Measurements from ENCODE around the gene RUNX3.

Gene RUNX3

DNA sequence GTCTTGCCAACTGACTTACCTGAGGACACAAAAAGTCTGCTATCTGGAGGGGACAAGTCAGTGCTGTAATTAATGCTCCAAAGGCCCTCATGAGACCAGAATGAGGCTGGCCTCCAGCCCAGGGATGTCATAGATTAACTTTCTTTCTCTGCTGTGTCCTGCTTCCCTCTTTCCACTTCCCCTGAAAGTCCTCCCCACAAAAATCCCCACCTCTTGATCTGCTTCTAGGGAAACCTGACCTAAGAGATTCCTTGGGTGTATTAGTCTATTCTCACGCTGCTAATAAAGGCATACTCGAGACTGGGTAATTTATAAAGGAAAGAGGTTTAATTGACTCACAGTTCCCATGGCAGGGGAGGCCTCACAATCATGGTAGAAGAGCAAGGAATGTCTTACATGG lies 39.2 kb downstream of the RUNX3 start:
- H3K4me3 ChIP-seq (ENCODE audit: low read length) = no peak overlapping the region
- no peaks in the 10 kb centered on the region for H3K36me3 ChIP-seq (ENCODE audit: control insufficient read depth, low read length)
- H3F3A ChIP-seq (ENCODE audit: control insufficient read depth, insufficient read depth) = no peaks in the 10 kb centered on the region
- no peaks in the 10 kb centered on the region; the same call in 1 of the 2 replicates for H3K27me3 ChIP-seq (ENCODE audit: control insufficient read depth, low read length)
- no peaks in the 10 kb centered on the region for H3K9me2 ChIP-seq (replicated peaks; ENCODE audit: control insufficient read depth, low read length)
- H3K9me3 ChIP-seq (ENCODE audit: control insufficient read depth, insufficient read depth, low read length) = peaks cover 15% of the 10 kb centered on the region; the same call in 1 of the 2 replicates
- H3K27ac ChIP-seq (ENCODE audit: low read depth, low read length) = no peak overlapping the region
- H4K20me1 ChIP-seq (ENCODE audit: control insufficient read depth, insufficient read depth, low read depth, low read length) = no peaks in the 10 kb centered on the region
- TF ChIP-seq, protein P1, sequence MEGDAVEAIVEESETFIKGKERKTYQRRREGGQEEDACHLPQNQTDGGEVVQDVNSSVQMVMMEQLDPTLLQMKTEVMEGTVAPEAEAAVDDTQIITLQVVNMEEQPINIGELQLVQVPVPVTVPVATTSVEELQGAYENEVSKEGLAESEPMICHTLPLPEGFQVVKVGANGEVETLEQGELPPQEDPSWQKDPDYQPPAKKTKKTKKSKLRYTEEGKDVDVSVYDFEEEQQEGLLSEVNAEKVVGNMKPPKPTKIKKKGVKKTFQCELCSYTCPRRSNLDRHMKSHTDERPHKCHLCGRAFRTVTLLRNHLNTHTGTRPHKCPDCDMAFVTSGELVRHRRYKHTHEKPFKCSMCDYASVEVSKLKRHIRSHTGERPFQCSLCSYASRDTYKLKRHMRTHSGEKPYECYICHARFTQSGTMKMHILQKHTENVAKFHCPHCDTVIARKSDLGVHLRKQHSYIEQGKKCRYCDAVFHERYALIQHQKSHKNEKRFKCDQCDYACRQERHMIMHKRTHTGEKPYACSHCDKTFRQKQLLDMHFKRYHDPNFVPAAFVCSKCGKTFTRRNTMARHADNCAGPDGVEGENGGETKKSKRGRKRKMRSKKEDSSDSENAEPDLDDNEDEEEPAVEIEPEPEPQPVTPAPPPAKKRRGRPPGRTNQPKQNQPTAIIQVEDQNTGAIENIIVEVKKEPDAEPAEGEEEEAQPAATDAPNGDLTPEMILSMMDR (IDR thresholded peaks at IDR 0.05; ENCODE audit: low read depth, low read length, poor library complexity, severe bottlenecking) = no peak
- no peak for TF ChIP-seq EZH2phosphoT487 (IDR thresholded peaks at IDR 0.05; ENCODE audit: borderline replicate concordance, low read length)
- H3K4me1 ChIP-seq (ENCODE audit: control insufficient read depth, low read length) = no peaks in the 10 kb centered on the region
- no peaks in the 10 kb centered on the region for H3K79me2 ChIP-seq (ENCODE audit: control insufficient read depth, low read length)
- H3K4me2 ChIP-seq (ENCODE audit: low read length) = no peak overlapping the region

DNA sequence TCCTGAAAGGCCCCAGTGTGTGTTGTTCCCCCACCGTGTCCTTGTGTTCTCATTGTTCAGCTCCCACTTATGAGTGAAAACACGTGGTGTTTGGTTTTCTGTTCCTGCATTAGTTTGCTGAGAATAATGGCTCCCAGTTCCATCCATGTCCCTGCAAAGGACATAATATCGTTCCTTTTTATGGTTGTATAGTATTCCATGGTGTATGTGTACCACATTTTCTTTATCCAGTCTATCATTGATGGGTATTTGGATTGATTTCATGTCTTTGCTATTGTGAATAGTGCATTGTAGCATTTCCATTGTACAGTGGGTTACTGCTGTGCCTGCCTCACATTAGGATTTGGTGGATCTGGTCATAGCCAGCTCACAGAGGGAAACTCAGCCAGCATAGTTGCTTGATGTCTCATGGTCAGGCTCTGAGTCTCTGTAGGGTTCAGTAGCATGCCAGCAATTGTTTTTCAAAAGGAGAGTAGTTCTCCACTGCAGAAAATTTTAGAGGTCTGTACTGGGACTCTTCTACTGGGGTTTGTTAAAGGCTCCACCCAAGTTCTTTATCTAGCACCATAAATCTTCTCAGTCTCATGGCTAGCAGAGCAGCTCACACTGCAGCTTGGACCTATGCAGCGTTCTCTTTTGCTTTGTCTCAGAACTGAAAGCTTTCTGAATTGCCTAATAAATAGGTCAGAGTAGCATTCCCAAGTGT lies 41.0 kb downstream of the RUNX3 start:
- H3K27ac ChIP-seq (ENCODE audit: low read depth, low read length) = no peak overlapping the region
- H3K36me3 ChIP-seq (ENCODE audit: control insufficient read depth, low read length) = no peaks in the 10 kb centered on the region
- H3K79me2 ChIP-seq (ENCODE audit: control insufficient read depth, low read length) = no peaks in the 10 kb centered on the region
- H3K4me3 ChIP-seq (ENCODE audit: low read length) = no peak overlapping the region
- peaks cover 15% of the 10 kb centered on the region; the same call in 1 of the 2 replicates for H3K9me3 ChIP-seq (ENCODE audit: control insufficient read depth, insufficient read depth, low read length)
- H3K27me3 ChIP-seq (ENCODE audit: control insufficient read depth, low read length) = peaks cover 11% of the 10 kb centered on the region
- no peaks in the 10 kb centered on the region for H4K20me1 ChIP-seq (ENCODE audit: control insufficient read depth, insufficient read depth, low read depth, low read length)
- no peaks in the 10 kb centered on the region for H3F3A ChIP-seq (ENCODE audit: control insufficient read depth, insufficient read depth)
- TF ChIP-seq, protein P1 (IDR thresholded peaks at IDR 0.05; ENCODE audit: low read depth, low read length, poor library complexity, severe bottlenecking) = no peak
- TF ChIP-seq EZH2phosphoT487 (IDR thresholded peaks at IDR 0.05; ENCODE audit: borderline replicate concordance, low read length) = no peak
- H3K4me2 ChIP-seq (ENCODE audit: low read length) = no peak overlapping the region
- no peaks in the 10 kb centered on the region for H3K4me1 ChIP-seq (ENCODE audit: control insufficient read depth, low read length)
- no peaks in the 10 kb centered on the region for H3K9me2 ChIP-seq (replicated peaks; ENCODE audit: control insufficient read depth, low read length)

DNA sequence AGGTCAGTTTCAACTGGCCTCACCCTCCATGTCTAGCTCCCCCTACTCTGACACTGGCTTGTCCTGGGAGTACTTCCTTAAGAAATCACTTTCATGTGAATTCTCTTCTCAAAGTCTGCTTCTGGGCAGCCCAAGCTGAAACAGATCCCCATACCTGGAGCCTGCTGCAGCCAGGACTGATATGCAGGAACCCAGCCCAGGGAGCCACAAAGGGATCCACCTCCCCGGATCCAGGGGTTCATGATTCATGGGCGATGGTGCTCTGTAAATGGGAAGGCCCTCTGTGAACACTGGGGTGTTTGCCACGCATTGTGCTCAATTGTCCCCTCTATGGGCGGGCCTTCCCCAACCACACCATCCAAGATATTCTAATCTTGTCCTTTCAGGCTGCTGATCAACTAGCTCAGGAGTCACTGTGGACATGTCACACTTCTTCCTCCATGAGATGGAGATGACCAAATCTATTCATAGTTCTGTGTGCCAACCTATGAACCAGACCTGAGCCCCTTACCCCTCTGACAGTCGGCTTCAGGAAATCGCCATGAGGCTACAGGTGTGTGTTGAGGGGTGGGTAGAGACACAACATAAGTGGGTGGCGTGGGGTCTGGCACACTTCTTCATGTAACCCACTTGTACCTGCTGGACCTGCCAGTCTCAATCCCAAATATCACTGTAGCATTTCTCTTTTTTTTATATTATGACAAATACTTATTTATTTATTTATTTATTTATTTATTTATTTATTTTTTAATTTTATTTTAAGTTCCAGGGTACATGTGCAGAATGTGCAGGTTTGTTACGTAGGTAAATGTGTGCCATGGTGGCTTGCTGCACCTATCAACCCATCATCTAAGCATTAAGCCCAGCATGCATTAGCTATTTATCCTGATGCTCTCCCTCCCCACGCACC lies 41.8 kb downstream of the RUNX3 start:
- Histone ChIP-seq H3K9me2 (replicated peaks; ENCODE audit: control insufficient read depth, low read length) (no peaks in the 10 kb centered on the region), H4K20me1 (ENCODE audit: control insufficient read depth, insufficient read depth, low read depth, low read length) (no peaks in the 10 kb centered on the region), H3K9me3 (ENCODE audit: control insufficient read depth, insufficient read depth, low read length) (peaks cover 15% of the 10 kb centered on the region; the same call in 1 of the 2 replicates), H3K4me3 (ENCODE audit: low read length) (no peak overlapping the region), H3K4me2 (ENCODE audit: low read length) (no peak overlapping the region), H3K27me3 (ENCODE audit: control insufficient read depth, low read length) (peaks cover 16% of the 10 kb centered on the region), H3F3A (ENCODE audit: control insufficient read depth, insufficient read depth) (no peaks in the 10 kb centered on the region), H3K4me1 (ENCODE audit: control insufficient read depth, low read length) (no peaks in the 10 kb centered on the region), H3K36me3 (ENCODE audit: control insufficient read depth, low read length) (no peaks in the 10 kb centered on the region), H3K79me2 (ENCODE audit: control insufficient read depth, low read length) (no peaks in the 10 kb centered on the region), H3K27ac (ENCODE audit: low read depth, low read length) (no peak overlapping the region)
- no peak for TF ChIP-seq EZH2phosphoT487 (IDR thresholded peaks at IDR 0.05; ENCODE audit: borderline replicate concordance, low read length)
- TF ChIP-seq, protein P1 (IDR thresholded peaks at IDR 0.05; ENCODE audit: low read depth, low read length, poor library complexity, severe bottlenecking) = no peak
